Colonic mucosa (tissue), 4 donors: ENCODE measurements around the gene MZT2B. TPM values are rescaled to one million over a fixed set of nuclear protein-coding genes. Genes with fewer than 3 reads are reported as not detected.
"Not testable (repeated sequence)": the region's sequence is repeated elsewhere in the genome, so short reads cannot be mapped to it uniquely, and the experiment has no call there.

Experiments
- DNase-seq: peaks from one replicate; pipeline ENCODE4 v3.0.0-alpha.2; 2020
- H3K27ac ChIP-seq: fragments of 200-600 bp; one replicate; pipeline ENCODE4 v1.8.0; 2021
- H3K27me3 ChIP-seq: fragments of 200-600 bp; one replicate; pipeline ENCODE4 v1.8.0; 2021
- H3K36me3 ChIP-seq: fragments of 200-600 bp; one replicate; pipeline ENCODE4 v1.8.0; 2021
- H3K4me1 ChIP-seq: fragments of 200-600 bp; one replicate; pipeline ENCODE4 v1.8.0; 2021; ENCODE audit warnings: mild to moderate bottlenecking
- H3K4me3 ChIP-seq: fragments of 200-600 bp; one replicate; pipeline ENCODE4 v1.8.0; 2021
- H3K9ac ChIP-seq, 2 donors: one replicate each; pipeline ENCODE4 v1.7.0; 2013; ENCODE audit warnings: control low read depth in 2 of 2, low read depth in 2 of 2, low read length in 2 of 2
- H3K9me3 ChIP-seq: fragments of 200-600 bp; one replicate; pipeline ENCODE4 v1.8.0; 2021
- intact Hi-C: fragments of 100-400 bp; cut with DNase I; formaldehyde crosslinking; loops from one replicate; pipeline ENCODE4 v1.14.1; 2022
- total RNA-seq, 2 donors: library from RNA; stranded (reverse); fragmentation: NEBNext Ultra II Directional in 1 of 2; extraction: Animal tissue kit (Norgen Biotek cat#: 25700) in 1 of 2; gene quantifications; one replicate each; pipeline ENCODE4 v1.2.1, GENCODE V29; 2021
- TF ChIP-seq, protein P1 (sequence below): fragments of 200-600 bp; IDR thresholded peaks from one replicate; pipeline ENCODE4 v1.8.0; 2022; ENCODE audit warnings: antibody characterized with exemption, mild to moderate bottlenecking
- donor health status: healthy.
- donor health status: DM: no; HTN: no; CAD: no.
- donor health status: DM: no; HTN: no; CAD: no.

MZT2B gene
- total RNA-seq, 2 donors from 2014 or later = 240 to 318 TPM

DNA sequence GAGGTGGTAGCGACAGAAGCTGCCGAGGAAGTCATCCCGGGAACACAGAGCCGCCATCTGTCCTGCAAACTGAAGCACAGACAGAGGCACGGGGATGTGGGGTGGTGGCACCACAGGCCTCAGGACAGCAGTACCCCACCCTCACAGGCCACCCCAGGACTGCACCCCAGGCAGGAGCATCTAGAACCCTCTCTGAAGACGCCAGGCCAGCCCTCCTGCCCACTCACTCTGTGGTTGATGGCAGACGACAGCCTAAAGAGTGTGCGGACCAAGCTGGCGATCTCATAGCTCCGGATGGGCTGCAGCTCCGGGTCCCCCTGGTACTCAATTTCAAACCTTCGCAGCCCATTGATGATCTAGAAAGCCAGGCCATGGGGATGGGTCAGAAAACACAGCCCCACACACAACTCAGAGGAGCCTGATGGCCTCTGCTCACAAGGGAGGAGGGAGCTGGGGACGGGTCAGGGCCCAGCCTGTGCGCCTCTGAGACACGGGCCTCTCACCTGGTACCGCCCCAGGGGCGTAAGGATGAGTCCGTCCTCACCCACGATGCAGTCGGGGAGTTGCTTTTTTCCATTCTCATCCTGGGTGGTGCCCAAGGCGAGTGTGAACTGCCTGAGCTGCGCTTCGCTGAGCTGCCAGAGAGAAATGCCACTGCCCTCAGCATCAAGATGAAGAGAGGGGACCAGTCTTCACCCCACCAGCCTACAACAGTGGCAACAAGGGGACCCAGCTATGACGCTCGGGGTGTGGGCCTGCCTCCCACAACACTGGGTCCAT lies 29.1 kb upstream of the MZT2B start:
- intact Hi-C loops = no loop called here

DNA sequence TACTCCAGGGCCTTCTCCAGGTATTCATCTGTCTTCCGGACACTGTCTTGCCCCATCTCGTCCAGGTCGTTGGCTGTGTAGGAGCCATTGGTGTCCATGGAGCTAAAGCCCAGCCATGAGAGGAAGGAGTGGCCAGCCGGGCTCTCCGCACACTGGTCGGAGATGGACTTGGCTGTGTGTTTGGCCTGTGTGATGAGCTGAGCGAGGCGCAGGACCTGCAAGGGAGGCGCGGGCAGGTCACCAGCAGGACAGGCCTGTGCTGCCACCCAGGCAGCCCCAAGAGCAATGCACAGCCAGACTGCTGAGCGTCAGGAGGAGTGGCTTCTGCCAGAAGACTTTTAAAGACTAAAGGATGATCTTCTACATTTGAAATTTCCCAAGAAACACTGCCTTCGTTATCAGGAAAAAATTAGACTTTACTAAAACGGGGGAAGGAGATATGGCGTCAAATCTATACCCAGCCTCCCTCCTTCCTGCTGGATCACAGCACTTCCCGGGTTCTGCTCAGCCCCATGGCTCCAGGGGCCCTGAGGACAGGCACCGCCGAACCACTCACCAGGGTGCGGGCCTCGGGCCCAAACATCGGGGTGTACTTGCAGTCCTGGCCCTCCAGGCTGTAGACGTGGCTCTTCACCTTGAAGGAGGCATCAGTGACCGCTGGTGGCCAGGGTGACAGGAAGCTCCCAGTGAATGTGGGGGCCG lies 28.2 kb upstream of the MZT2B start:
- H3K4me1 ChIP-seq, intact Hi-C loops, DNase-seq, H3K27ac ChIP-seq, H3K4me3 ChIP-seq, H3K9me3 ChIP-seq, H3K27me3 ChIP-seq, H3K36me3 ChIP-seq, H3K9ac ChIP-seq: not testable (repeated sequence)

More for the DNA sequence above, 29.1 kb upstream of the MZT2B start:
- Histone ChIP-seq H3K9me3 (no peaks in the 10 kb centered on the region), H3K27me3 (no peaks in the 10 kb centered on the region), H3K9ac (no peak overlapping the region), H3K4me1 (no peaks in the 10 kb centered on the region), H3K36me3 (no peaks in the 10 kb centered on the region), H3K4me3 (no peak overlapping the region), H3K27ac (no peak overlapping the region)
- DNase-seq = no peak
- TF ChIP-seq, protein P1, sequence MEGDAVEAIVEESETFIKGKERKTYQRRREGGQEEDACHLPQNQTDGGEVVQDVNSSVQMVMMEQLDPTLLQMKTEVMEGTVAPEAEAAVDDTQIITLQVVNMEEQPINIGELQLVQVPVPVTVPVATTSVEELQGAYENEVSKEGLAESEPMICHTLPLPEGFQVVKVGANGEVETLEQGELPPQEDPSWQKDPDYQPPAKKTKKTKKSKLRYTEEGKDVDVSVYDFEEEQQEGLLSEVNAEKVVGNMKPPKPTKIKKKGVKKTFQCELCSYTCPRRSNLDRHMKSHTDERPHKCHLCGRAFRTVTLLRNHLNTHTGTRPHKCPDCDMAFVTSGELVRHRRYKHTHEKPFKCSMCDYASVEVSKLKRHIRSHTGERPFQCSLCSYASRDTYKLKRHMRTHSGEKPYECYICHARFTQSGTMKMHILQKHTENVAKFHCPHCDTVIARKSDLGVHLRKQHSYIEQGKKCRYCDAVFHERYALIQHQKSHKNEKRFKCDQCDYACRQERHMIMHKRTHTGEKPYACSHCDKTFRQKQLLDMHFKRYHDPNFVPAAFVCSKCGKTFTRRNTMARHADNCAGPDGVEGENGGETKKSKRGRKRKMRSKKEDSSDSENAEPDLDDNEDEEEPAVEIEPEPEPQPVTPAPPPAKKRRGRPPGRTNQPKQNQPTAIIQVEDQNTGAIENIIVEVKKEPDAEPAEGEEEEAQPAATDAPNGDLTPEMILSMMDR = no peak

DNA sequence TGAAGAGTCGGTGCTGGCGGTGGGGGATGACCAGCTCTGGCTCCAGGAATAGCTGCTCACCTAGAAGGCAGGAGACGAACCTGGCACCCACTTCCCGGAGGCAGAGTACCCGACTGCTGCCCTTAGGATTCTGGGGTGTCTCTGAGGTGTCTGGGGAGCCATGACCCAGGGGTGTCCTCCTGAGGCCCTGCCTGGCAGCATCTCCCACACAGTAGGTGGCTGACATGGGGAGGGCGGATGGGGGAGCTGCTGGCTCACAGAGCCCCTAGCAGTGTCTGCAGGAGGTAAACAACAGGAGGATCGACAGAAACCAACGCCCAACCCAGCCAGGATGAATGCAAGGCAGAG lies 27.7 kb upstream of the MZT2B start:
- intact Hi-C loops, H3K4me1 ChIP-seq, H3K4me3 ChIP-seq, H3K27ac ChIP-seq, H3K9ac ChIP-seq, DNase-seq, H3K27me3 ChIP-seq, H3K9me3 ChIP-seq, H3K36me3 ChIP-seq: not testable (repeated sequence)

DNA sequence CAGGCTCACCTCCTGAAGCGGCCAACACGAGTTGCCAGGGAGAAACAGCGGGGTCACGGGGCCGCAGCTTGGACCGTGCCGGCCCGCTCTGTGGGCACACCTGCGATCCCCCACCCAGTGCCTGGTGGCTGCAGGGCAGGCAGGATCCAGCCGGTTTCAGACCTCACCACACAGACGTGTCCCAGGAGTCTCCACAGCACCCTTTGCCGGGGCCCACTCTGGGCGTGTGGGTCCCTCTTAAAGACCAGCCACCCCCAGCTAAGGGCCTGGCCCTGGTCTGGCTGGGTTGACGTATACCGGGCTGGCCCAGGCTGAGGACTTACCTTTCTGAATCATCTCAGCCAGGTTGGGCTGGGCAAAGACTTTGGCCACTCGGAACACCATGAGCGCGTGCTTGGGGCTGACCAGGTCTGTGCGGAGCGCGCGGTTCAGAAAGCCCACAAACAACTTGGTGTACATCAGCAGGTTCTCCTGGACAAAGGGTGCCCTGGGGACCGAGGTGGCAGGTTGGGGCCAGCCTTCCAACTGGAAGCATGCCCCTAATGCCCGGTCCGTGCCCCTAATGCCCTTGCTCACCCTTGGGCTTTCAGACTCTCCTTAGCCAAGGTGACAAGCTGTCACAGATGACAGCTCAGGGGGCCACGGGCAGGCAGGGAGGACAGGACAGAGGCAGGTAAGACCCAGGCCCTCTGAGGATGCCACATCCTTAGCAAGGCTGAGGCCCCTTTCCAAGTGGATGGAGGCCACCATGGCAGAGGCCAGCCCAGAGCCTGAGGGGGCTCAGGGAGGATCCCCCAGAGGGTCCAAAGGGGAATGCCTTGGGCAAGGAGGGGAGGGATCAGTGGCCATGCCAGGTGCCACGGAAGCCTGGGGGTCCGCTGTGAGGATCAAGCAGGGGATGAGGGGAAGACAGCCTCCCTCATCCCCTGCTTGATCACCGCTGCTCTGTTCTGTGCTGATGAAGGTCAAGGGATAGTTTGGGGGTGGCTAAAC lies 27.0 kb upstream of the MZT2B start:
- DNase-seq = no peak
- no peaks in the 10 kb centered on the region for H3K36me3 ChIP-seq
- TF ChIP-seq, protein P1 = no peak
- intact Hi-C loops = loop anchor here (5.0 kb wide), 1 partner anchor 177 kb away; no protein-coding TSS in a partner anchor
- no peaks in the 10 kb centered on the region for H3K4me1 ChIP-seq
- no peak overlapping the region for H3K9ac ChIP-seq
- H3K9me3 ChIP-seq = no peaks in the 10 kb centered on the region
- H3K27ac ChIP-seq = no peak overlapping the region
- no peak overlapping the region for H3K4me3 ChIP-seq
- no peaks in the 10 kb centered on the region for H3K27me3 ChIP-seq

DNA sequence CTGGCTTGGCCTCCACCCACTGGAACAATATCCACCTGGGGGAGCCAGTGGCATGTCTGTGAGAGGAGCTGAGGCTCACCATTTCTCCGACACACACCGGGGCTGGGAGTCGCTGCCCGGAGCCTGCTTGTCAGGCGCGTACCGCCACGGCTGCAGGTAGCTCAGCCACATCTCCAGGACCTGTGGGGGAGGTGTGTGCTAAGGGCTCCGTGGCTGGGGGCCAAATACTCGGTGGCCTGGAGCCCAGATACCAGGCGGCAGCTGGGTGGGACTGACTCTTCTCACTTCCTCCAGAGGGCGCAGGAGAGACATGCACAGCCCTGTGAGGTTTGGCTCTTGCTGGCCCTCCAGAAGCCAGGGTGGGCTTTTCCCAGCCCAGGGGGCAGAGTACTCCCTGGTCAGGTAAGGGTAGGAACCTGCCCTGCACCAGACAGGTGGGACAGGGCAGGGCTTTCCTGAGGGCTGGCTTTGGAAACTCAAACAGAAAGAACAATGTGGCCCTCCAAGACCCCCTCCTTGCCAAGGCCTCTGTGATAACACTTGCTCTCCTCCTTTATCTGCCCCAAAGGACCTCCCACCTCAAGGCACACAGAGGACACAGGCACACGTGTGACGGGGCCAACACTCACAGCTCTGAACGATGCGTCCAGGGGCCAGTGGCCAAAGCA lies 26.0 kb upstream of the MZT2B start:
- H3K9me3 ChIP-seq, H3K27ac ChIP-seq, H3K36me3 ChIP-seq, H3K9ac ChIP-seq, H3K4me1 ChIP-seq, H3K4me3 ChIP-seq, H3K27me3 ChIP-seq: not testable (repeated sequence)
- peak; percentile 49 for DNase-seq
- intact Hi-C loops = loop anchor here (5.0 kb wide), 1 partner anchor 176 kb away; no protein-coding TSS in a partner anchor
- TF ChIP-seq, protein P1 = peak; percentile 54

DNA sequence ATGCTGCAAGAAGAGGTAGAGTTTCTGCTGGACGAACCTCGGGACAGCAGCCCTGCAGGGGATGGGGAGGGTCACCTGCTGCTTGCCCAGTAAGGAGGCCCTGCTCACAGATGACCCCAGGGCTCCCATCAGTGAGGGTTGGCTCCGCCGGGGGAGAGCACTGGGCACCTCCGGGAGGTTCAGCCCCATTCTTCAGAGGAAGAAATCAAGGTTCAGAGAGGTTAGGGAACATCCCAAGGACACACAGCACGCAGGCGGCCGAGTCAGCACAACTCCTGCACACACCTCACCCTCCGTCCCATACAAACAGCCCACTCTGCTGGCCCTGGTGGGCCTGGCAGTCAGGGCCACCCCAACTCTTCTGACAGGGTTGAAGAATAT lies 25.4 kb upstream of the MZT2B start:
- no peak overlapping the region for H3K27ac ChIP-seq
- no peak overlapping the region for H3K9ac ChIP-seq
- no peaks in the 10 kb centered on the region for H3K36me3 ChIP-seq
- no peak overlapping the region for H3K4me3 ChIP-seq
- H3K4me1 ChIP-seq = no peaks in the 10 kb centered on the region
- no peaks in the 10 kb centered on the region for H3K9me3 ChIP-seq
- TF ChIP-seq, protein P1 = no peak
- intact Hi-C loops = loop anchor here (5.0 kb wide), 1 partner anchor 176 kb away; no protein-coding TSS in a partner anchor
- DNase-seq = no peak
- no peaks in the 10 kb centered on the region for H3K27me3 ChIP-seq

DNA sequence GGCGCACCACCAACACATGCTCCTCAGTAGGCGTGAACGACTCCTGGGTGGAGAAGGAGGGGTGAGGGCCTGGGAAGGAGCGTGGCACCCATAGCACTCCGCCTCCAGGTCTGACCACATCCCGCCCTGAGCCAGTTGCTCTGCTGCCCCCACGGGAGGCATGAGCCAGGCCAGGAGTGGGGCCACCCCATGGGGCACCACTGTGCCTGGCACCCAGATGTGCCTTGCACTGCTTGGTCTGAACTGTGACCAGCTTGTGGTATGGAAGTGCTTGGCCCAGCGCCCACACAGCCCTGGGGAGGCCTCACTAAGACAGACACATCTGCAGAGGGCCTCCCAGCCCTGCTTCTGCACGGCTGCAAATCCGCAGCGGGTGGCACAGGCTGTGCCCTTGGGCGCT lies 24.7 kb upstream of the MZT2B start:
- H3K27ac ChIP-seq, DNase-seq: not testable (repeated sequence)

DNA sequence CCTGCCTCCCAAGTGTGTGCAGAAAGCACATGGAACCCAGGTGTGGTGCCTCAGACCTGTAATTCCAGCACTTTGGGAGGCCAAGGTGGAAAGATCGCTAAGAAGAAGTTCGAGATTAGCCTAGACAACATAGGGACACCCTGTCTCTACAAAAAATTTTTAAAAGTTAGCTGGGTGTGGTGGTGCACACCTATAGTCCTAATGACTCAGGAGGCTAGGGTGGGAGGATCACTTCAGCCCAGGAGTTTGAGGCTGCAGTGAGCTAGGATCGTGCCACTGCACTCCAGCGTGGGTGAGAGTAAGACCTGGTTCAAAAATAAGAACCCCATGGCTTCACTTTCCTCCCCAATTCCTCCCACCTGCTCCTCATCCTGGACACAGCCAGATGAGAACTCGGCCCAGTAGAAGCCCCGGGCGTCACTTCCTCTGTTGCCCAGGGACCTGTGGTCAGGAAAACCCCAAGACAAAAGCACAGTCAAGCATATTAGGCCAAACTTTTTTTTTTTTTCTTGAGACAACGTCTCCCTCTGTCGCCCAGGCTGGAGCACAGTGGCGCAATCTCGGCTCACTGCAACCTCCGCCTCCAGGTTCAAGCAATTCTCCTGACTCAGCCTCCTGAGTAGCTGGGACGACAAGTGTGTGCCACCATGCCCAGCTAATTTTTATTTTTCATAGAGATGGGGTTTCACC lies 24.1 kb upstream of the MZT2B start:
- H3K4me3 ChIP-seq, H3K36me3 ChIP-seq, H3K27me3 ChIP-seq, H3K27ac ChIP-seq, H3K9ac ChIP-seq, DNase-seq, H3K9me3 ChIP-seq, H3K4me1 ChIP-seq: not testable (repeated sequence)
- intact Hi-C loops = loop anchor here (5.0 kb wide), 1 partner anchor 174 kb away; no protein-coding TSS in a partner anchor

More for the DNA sequence above, 24.7 kb upstream of the MZT2B start:
- H3K27me3 ChIP-seq, H3K4me1 ChIP-seq, H3K9ac ChIP-seq, H3K36me3 ChIP-seq, H3K4me3 ChIP-seq, H3K9me3 ChIP-seq: not testable (repeated sequence)
- intact Hi-C loops = loop anchor here (5.0 kb wide), 1 partner anchor 175 kb away; no protein-coding TSS in a partner anchor
